Measurements from ENCODE around the gene SLC22A2.

The SLC22A2 gene

GRCh38 chr6:160279850-160280249 is 21.2 kb upstream of the SLC22A2 start:
- Histone ChIP-seq H3K27ac (ENCODE audit: low read depth, low read length) (no peak overlapping the region), H3K9ac (ENCODE audit: low read length) (no peak overlapping the region), H3K9me3 (ENCODE audit: insufficient read depth, low read length) (no peaks in the 10 kb centered on the region), H3K4me2 (ENCODE audit: low read depth, low read length, poor library complexity, severe bottlenecking) (no peak overlapping the region), H2AFZ (ENCODE audit: low read depth, low read length, severe bottlenecking) (no peak overlapping the region), H3K4me3 (ENCODE audit: insufficient read depth, low read length, poor library complexity, severe bottlenecking) (no peak overlapping the region), H3F3A (ENCODE audit: insufficient read depth) (no peaks in the 10 kb centered on the region), H4K20me1 (ENCODE audit: low read depth, low read length) (no peaks in the 10 kb centered on the region), H3K36me3 (ENCODE audit: low read length) (no peaks in the 10 kb centered on the region), H3K79me2 (ENCODE audit: insufficient read depth, low read length) (no peaks in the 10 kb centered on the region), H3K9me2 (replicated peaks; ENCODE audit: insufficient read depth, low read length) (no peaks in the 10 kb centered on the region), H3K27me3 (ENCODE audit: low read length) (no peaks in the 10 kb centered on the region)
- TF ChIP-seq EZH2phosphoT487 (conservative IDR thresholded peaks at IDR 0.05; ENCODE audit: low read length) = no peak
- TF ChIP-seq, protein P1, sequence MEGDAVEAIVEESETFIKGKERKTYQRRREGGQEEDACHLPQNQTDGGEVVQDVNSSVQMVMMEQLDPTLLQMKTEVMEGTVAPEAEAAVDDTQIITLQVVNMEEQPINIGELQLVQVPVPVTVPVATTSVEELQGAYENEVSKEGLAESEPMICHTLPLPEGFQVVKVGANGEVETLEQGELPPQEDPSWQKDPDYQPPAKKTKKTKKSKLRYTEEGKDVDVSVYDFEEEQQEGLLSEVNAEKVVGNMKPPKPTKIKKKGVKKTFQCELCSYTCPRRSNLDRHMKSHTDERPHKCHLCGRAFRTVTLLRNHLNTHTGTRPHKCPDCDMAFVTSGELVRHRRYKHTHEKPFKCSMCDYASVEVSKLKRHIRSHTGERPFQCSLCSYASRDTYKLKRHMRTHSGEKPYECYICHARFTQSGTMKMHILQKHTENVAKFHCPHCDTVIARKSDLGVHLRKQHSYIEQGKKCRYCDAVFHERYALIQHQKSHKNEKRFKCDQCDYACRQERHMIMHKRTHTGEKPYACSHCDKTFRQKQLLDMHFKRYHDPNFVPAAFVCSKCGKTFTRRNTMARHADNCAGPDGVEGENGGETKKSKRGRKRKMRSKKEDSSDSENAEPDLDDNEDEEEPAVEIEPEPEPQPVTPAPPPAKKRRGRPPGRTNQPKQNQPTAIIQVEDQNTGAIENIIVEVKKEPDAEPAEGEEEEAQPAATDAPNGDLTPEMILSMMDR (IDR thresholded peaks at IDR 0.05; ENCODE audit: insufficient read depth, low read length, poor library complexity, severe bottlenecking) = no peak

DNA sequence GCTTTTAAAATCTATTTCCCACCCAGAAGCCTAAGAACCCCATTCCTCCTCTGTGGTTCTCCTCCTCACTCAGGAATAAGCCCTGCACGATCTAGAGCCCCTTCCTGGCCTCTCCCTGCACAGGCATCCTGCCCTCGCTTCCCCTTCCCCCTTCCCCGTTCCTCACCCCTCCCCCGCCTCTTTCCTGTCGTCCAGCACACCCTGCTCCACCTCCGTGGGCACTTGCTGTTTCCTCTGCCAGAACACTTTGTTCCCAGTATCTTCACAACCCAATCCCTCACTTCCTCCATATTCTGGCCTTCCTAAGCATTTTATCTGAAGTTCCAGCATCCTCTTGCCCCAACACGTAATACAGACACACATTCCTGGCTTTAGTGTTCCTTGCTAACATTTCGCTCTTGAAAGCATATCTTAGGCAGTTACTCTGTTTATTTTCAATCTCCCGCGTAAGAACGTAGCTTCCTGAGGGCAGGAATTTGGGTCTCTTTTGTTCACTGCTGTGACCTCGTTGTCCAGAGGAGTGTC is 20.2 kb upstream of the SLC22A2 start:
- Histone ChIP-seq H3K79me2 (ENCODE audit: insufficient read depth, low read length) (no peaks in the 10 kb centered on the region), H3K27me3 (ENCODE audit: low read length) (no peaks in the 10 kb centered on the region), H3K9ac (ENCODE audit: low read length) (no peak overlapping the region), H3K4me2 (ENCODE audit: low read depth, low read length, poor library complexity, severe bottlenecking) (no peak overlapping the region), H3K27ac (ENCODE audit: low read depth, low read length) (no peak overlapping the region), H3F3A (ENCODE audit: insufficient read depth) (no peaks in the 10 kb centered on the region), H2AFZ (ENCODE audit: low read depth, low read length, severe bottlenecking) (no peak overlapping the region), H3K9me3 (ENCODE audit: insufficient read depth, low read length) (no peaks in the 10 kb centered on the region), H3K4me3 (ENCODE audit: insufficient read depth, low read length, poor library complexity, severe bottlenecking) (no peak overlapping the region), H3K36me3 (ENCODE audit: low read length) (no peaks in the 10 kb centered on the region), H3K9me2 (replicated peaks; ENCODE audit: insufficient read depth, low read length) (no peaks in the 10 kb centered on the region), H4K20me1 (ENCODE audit: low read depth, low read length) (no peaks in the 10 kb centered on the region)
- no peak for TF ChIP-seq EZH2phosphoT487 (conservative IDR thresholded peaks at IDR 0.05; ENCODE audit: low read length)
- TF ChIP-seq, protein P1 (IDR thresholded peaks at IDR 0.05; ENCODE audit: insufficient read depth, low read length, poor library complexity, severe bottlenecking) = no peak

DNA sequence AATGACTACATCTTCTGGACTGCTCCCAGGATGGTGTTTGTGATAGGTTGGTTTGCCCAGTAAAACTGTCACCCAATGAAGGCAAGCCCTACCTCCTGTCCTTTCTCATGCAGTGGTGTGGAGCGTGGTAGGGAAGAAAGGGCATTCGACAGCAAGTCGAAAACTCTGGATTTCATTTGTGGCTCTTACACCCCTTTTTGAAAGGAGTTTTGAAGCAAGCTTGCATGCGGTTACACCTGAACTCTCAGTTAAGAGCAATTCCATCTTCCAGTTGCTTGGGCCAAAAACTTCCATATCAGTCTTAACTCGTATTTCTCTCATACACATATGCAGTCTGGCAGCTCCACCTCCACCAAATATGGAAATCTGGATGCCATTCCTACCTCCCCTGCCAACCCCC is 19.7 kb upstream of the SLC22A2 start:
- H3K36me3 ChIP-seq (ENCODE audit: low read length) = no peaks in the 10 kb centered on the region
- H3K9ac ChIP-seq (ENCODE audit: low read length) = no peak overlapping the region
- H3K9me2 ChIP-seq (replicated peaks; ENCODE audit: insufficient read depth, low read length) = no peaks in the 10 kb centered on the region
- H4K20me1 ChIP-seq (ENCODE audit: low read depth, low read length) = no peaks in the 10 kb centered on the region
- no peak overlapping the region for H3K27ac ChIP-seq (ENCODE audit: low read depth, low read length)
- no peaks in the 10 kb centered on the region for H3F3A ChIP-seq (ENCODE audit: insufficient read depth)
- H2AFZ ChIP-seq (ENCODE audit: low read depth, low read length, severe bottlenecking) = no peak overlapping the region
- no peaks in the 10 kb centered on the region for H3K9me3 ChIP-seq (ENCODE audit: insufficient read depth, low read length)
- H3K4me3 ChIP-seq (ENCODE audit: insufficient read depth, low read length, poor library complexity, severe bottlenecking) = no peak overlapping the region
- H3K27me3 ChIP-seq (ENCODE audit: low read length) = no peaks in the 10 kb centered on the region
- H3K4me2 ChIP-seq (ENCODE audit: low read depth, low read length, poor library complexity, severe bottlenecking) = no peak overlapping the region
- no peaks in the 10 kb centered on the region for H3K79me2 ChIP-seq (ENCODE audit: insufficient read depth, low read length)
- TF ChIP-seq, protein P1 (IDR thresholded peaks at IDR 0.05; ENCODE audit: insufficient read depth, low read length, poor library complexity, severe bottlenecking) = no peak
- TF ChIP-seq EZH2phosphoT487 (conservative IDR thresholded peaks at IDR 0.05; ENCODE audit: low read length) = no peak

Data from SU-DHL-6 (cell line).